ENCODE data around the gene GALNTL6. TPM values are rescaled to one million over a fixed set of nuclear protein-coding genes. Genes with fewer than 3 reads are reported as not detected.

The GALNTL6 gene
- total RNA-seq, 1 experiment from 2014 or later: not detected

DNA sequence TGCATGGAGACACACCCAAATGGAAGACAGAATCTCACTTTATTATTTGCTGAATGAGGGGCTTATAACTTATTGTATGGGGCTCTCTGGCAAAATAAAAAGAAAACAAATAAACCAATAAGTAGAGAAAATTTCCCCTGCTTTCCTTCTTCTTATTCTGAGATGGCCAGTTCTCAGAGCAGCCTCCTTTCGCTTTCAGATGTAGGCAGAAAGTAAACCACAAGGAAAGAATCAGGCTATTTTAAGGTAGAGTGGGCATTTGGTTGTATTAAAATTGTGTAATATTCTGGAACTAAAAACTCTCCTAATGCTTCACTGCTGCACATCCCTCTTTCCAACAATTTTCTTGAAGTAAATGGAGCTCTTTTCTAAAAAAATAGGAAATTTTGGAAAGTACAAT lies 241.8 kb downstream of the GALNTL6 start:
- ATAC-seq (no peak), DNase-seq (ENCODE audit: low read depth, low spot score) (no peak)
- BruUV-seq (replicated peaks): no TSS peak
- CTCF ChIA-PET: interaction anchor here (1.0 kb wide), 1 partner anchor 21 kb away, joined by 3 read pairs; no protein-coding TSS in a partner anchor
- TF ChIP-seq ZFX (IDR thresholded peaks at IDR 0.05): no peak
- TF ChIP-seq REST (IDR thresholded peaks at IDR 0.05; ENCODE audit: low read depth): no peak
- TF ChIP-seq CBX3 (IDR thresholded peaks at IDR 0.05; ENCODE audit: low read depth): no peak
- TF ChIP-seq ELF1 (IDR thresholded peaks at IDR 0.05; ENCODE audit: borderline replicate concordance, low read depth): no peak
- no peak for TF ChIP-seq SRF (IDR thresholded peaks at IDR 0.05; ENCODE audit: low read depth)
- no peak for TF ChIP-seq CEBPB (IDR thresholded peaks at IDR 0.05; ENCODE audit: low read depth)
- TF ChIP-seq YY1 (IDR thresholded peaks at IDR 0.05; ENCODE audit: extremely low read depth, insufficient replicate concordance, low read depth, low read length): no peak
- no peak for TF ChIP-seq JUND (IDR thresholded peaks at IDR 0.05)
- no peak for TF ChIP-seq ZNF274 (IDR thresholded peaks at IDR 0.05; ENCODE audit: low read depth, low read length)
- TF ChIP-seq EZH2 (IDR thresholded peaks at IDR 0.05): no peak
- TF ChIP-seq, protein P1, sequence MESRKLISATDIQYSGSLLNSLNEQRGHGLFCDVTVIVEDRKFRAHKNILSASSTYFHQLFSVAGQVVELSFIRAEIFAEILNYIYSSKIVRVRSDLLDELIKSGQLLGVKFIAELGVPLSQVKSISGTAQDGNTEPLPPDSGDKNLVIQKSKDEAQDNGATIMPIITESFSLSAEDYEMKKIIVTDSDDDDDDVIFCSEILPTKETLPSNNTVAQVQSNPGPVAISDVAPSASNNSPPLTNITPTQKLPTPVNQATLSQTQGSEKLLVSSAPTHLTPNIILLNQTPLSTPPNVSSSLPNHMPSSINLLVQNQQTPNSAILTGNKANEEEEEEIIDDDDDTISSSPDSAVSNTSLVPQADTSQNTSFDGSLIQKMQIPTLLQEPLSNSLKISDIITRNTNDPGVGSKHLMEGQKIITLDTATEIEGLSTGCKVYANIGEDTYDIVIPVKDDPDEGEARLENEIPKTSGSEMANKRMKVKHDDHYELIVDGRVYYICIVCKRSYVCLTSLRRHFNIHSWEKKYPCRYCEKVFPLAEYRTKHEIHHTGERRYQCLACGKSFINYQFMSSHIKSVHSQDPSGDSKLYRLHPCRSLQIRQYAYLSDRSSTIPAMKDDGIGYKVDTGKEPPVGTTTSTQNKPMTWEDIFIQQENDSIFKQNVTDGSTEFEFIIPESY (IDR thresholded peaks at IDR 0.05; ENCODE audit: extremely low read depth, insufficient replicate concordance, low read length): no peak
- TF ChIP-seq RAD21 (IDR thresholded peaks at IDR 0.05; ENCODE audit: low read depth): no peak
- no peak for TF ChIP-seq POLR2A (IDR thresholded peaks at IDR 0.05; ENCODE audit: borderline replicate concordance, extremely low read depth, insufficient read depth, insufficient read length)
- no peak overlapping the region for H3K4me3 ChIP-seq (replicated peaks in 1 of 2; ENCODE audit: low read depth in 1 of 2, low read length in 2 of 2)
- POLR2A ChIA-PET: no interaction called here
- H3K9me2 ChIP-seq (ENCODE audit: insufficient read depth): no peaks in the 10 kb centered on the region
- H3K9me3 ChIP-seq (ENCODE audit: control insufficient read depth in 1 of 2, insufficient read depth in 1 of 2, low read depth in 1 of 2, low read length in 2 of 2): no peaks in the 10 kb centered on the region
- H3K9ac ChIP-seq (ENCODE audit: low read length): no peak overlapping the region
- no peaks in the 10 kb centered on the region for H3K79me2 ChIP-seq (ENCODE audit: insufficient read depth, low read length)
- RAD21 ChIA-PET (ENCODE audit: low non-redundant PET in 1 of 2, low total read pairs in 2 of 2, uncharacterized antibody in 2 of 2, unreplicated experiment in 2 of 2): no interaction called here
- no peak overlapping the region for H3K27ac ChIP-seq (ENCODE audit: low read depth, low read length)
- no peak overlapping the region for H2AFZ ChIP-seq (ENCODE audit: low read depth, low read length, poor library complexity, severe bottlenecking)
- no peak overlapping the region for H3K4me2 ChIP-seq (ENCODE audit: low read length)
- no peaks in the 10 kb centered on the region for H3K27me3 ChIP-seq (ENCODE audit: insufficient read depth, low read length)
- H4K20me1 ChIP-seq (ENCODE audit: insufficient read depth): no peaks in the 10 kb centered on the region
- no peaks in the 10 kb centered on the region for H3K4me1 ChIP-seq (ENCODE audit: control insufficient read depth in 1 of 2, insufficient read depth in 2 of 2, low read length in 2 of 2)
- no peaks in the 10 kb centered on the region for H3K36me3 ChIP-seq (ENCODE audit: control insufficient read depth in 1 of 2, insufficient read depth in 2 of 2, low read length in 2 of 2)
- intact Hi-C loops (cut with micrococcal nuclease): no loop called here
